CD4-positive, CD25-positive, alpha-beta regulatory T cell (primary cell): ENCODE results near the gene GPATCH2L. TPM values are rescaled to one million over a fixed set of nuclear protein-coding genes. Genes with fewer than 3 reads are reported as not detected.

Source experiments
- ATAC-seq, 2 donors: fragments of 150-1000 bp; cut with Tn5 transposase; one replicate each; pipeline ENCODE4 v1.10.0; 2021; ENCODE audit warnings: low read depth in 2 of 2, moderate number of reproducible peaks in 2 of 2, moderate library complexity in 1 of 2
- DNase-seq, 3 donors: peaks; one replicate each; pipeline versions ENCODE4 v3.0.0 to v3.0.0-alpha.2; 2012 to 2022; ENCODE audit warnings: mixed read lengths in 1 of 3
- H3K27ac ChIP-seq: one replicate; pipeline ENCODE4 v1.7.0; 2013; ENCODE audit warnings: mild to moderate bottlenecking, low read length; ENCODE audit not compliant: insufficient read depth, poor library complexity, severe bottlenecking
- H3K27me3 ChIP-seq: one replicate; pipeline ENCODE4 v1.7.0; 2013; ENCODE audit warnings: low read length; ENCODE audit not compliant: control insufficient read depth, insufficient read depth
- H3K36me3 ChIP-seq: one replicate; pipeline ENCODE4 v1.7.0; 2013; ENCODE audit warnings: mild to moderate bottlenecking, low read length, moderate library complexity; ENCODE audit not compliant: control insufficient read depth, insufficient read depth
- H3K4me1 ChIP-seq: 2 replicates; pipeline ENCODE4 v1.7.0; 2013; ENCODE audit warnings: mild to moderate bottlenecking, low read length; ENCODE audit not compliant: insufficient read depth, control insufficient read depth, poor library complexity, severe bottlenecking
- H3K4me3 ChIP-seq: one replicate; pipeline ENCODE4 v1.7.0; 2013; ENCODE audit warnings: low read depth, mild to moderate bottlenecking, low read length, moderate library complexity
- H3K9me3 ChIP-seq, 2 experiments: 1 replicate in 1 of 2; 2 replicates in 1 of 2; pipeline ENCODE4 v1.7.0; 2013; ENCODE audit warnings: low read length in 2 of 2, mild to moderate bottlenecking in 1 of 2, moderate library complexity in 1 of 2; ENCODE audit not compliant: control insufficient read depth in 2 of 2
- H3K27ac Mint-ChIP-seq, 3 donors: one replicate each; pipeline ENCODE4 v1.8.0; 2020 to 2022; ENCODE audit warnings: mild to moderate bottlenecking in 3 of 3, mixed read lengths in 3 of 3, moderate library complexity in 2 of 3
- H3K27me3 Mint-ChIP-seq: one replicate; pipeline ENCODE4 v1.8.0; 2022; ENCODE audit warnings: mild to moderate bottlenecking, mixed read lengths
- H3K36me3 Mint-ChIP-seq: one replicate; pipeline ENCODE4 v1.8.0; 2020; ENCODE audit warnings: mixed read lengths
- H3K4me1 Mint-ChIP-seq, 4 donors: one replicate each; pipeline ENCODE4 v1.8.0; 2020 to 2022; ENCODE audit warnings: mixed read lengths in 4 of 4, mild to moderate bottlenecking in 1 of 4
- H3K4me3 Mint-ChIP-seq, 4 donors: one replicate each; pipeline ENCODE4 v1.8.0; 2020 to 2022; ENCODE audit warnings: mild to moderate bottlenecking in 4 of 4, mixed read lengths in 4 of 4, moderate library complexity in 3 of 4
- H3K9me3 Mint-ChIP-seq, 7 donors: one replicate each; pipeline ENCODE4 v1.8.0; 2020 to 2022; ENCODE audit warnings: mixed read lengths in 7 of 7, mild to moderate bottlenecking in 3 of 7, moderate library complexity in 2 of 7
- polyA plus RNA-seq, 4 donors: library from polyadenylated mRNA; unstranded; fragments of 300-500 nt; fragmentation: Illumina TruSeq; gene quantifications; one replicate each; pipeline ENCODE4 v1.2.3, GENCODE V29; 2021
- total RNA-seq: library from RNA; stranded (reverse); gene quantifications from one replicate; pipeline ENCODE4 v1.2.3, GENCODE V29; 2022

The GPATCH2L gene
- total and polyA plus RNA-seq, 5 donors from 2014 or later = 8.7 to 99.9 (median 12.4) TPM

GRCh38 chr14:76208340-76208739 is 56.6 kb downstream of the GPATCH2L start:
- no peaks in the 10 kb centered on the region for H3K27me3 ChIP-seq
- Mint-ChIP-seq H3K36me3 (peaks cover 18% of the 10 kb centered on the region), H3K4me3 (no peak overlapping the region), H3K27me3 (no peaks in the 10 kb centered on the region), H3K27ac (peak overlapping the region in 1 of 3 donors; percentile 65), H3K4me1 (peaks cover 0 to 5% (median 2%) of the 10 kb centered on the region in 4 donors), H3K9me3 (peaks cover 0 to 7% (median 2%) of the 10 kb centered on the region in 7 donors)
- H3K9me3 ChIP-seq = no peaks in the 10 kb centered on the region
- DNase-seq (no peak), ATAC-seq (no peak)
- no peaks in the 10 kb centered on the region for H3K4me1 ChIP-seq
- H3K27ac ChIP-seq = no peak overlapping the region
- H3K4me3 ChIP-seq = no peak overlapping the region
- H3K36me3 ChIP-seq = peaks cover 2% of the 10 kb centered on the region

DNA sequence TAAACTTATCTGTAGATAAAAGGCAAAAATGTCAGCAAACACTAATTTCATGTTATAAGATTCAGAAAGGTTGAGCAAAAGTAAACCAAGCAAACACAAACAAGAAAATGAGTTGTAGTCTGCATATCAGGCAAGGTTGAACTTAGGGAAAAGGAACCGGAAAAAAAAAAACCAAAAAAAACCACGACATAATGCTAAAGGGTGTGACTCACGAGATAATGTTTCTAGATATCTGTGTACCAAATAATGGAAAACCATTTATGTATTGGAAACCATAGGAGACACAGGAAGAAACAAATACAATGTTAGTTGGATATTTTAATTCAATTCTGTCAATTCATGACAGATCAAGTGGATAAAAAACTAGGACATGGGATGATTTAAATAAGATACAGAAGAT is 60.5 kb downstream of the GPATCH2L start:
- ATAC-seq (no peak), DNase-seq (no peak)
- H3K36me3 ChIP-seq = no peaks in the 10 kb centered on the region
- Mint-ChIP-seq H3K4me3 (no peak overlapping the region), H3K36me3 (peaks cover 4% of the 10 kb centered on the region), H3K4me1 (peaks cover 0 to 5% (median under 1%) of the 10 kb centered on the region in 4 donors), H3K27ac (no peak overlapping the region), H3K9me3 (peaks cover 0 to 7% (median 2%) of the 10 kb centered on the region in 7 donors), H3K27me3 (no peaks in the 10 kb centered on the region)
- H3K27ac ChIP-seq = no peak overlapping the region
- H3K9me3 ChIP-seq = no peaks in the 10 kb centered on the region
- H3K27me3 ChIP-seq = no peaks in the 10 kb centered on the region
- no peak overlapping the region for H3K4me3 ChIP-seq
- no peaks in the 10 kb centered on the region for H3K4me1 ChIP-seq

- ATAC-seq (no peak), DNase-seq (no peak)
- Mint-ChIP-seq H3K36me3 (no peaks in the 10 kb centered on the region), H3K4me3 (no peak overlapping the region), H3K27me3 (no peaks in the 10 kb centered on the region), H3K4me1 (peaks cover 0 to 4% (median 0%) of the 10 kb centered on the region in 4 donors), H3K9me3 (peaks cover 0 to 9% (median 2%) of the 10 kb centered on the region in 7 donors), H3K27ac (no peak overlapping the region)
- H3K4me3 ChIP-seq = no peak overlapping the region
- H3K27ac ChIP-seq = no peak overlapping the region
- no peaks in the 10 kb centered on the region for H3K36me3 ChIP-seq
- H3K27me3 ChIP-seq = no peaks in the 10 kb centered on the region
- H3K9me3 ChIP-seq = no peaks in the 10 kb centered on the region
- no peaks in the 10 kb centered on the region for H3K4me1 ChIP-seq
Measured at GRCh38 chr14:76217179-76217578, 65.5 kb downstream of the GPATCH2L start.

DNA sequence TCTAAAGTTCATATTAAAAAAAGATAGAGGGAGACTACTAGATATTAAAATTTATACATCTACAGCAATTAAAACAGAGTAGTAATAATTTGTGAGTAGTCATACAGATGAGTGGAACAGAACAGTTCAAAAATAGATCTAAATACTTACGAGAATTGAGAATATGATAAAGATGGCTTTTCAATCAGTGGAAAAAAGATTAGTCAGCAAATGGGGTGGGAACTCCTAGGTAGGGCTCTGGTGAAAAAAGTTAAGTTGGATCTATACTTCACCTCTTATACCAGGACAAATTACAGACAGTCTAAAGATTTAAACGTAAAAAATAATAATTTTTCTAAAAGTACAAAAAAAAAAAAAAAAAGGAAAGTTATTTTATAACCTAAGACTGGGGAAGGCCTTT is 66.9 kb downstream of the GPATCH2L start:
- H3K4me3 Mint-ChIP-seq = no peak overlapping the region
- Histone ChIP-seq H3K9me3 (no peaks in the 10 kb centered on the region), H3K4me1 (no peaks in the 10 kb centered on the region), H3K36me3 (no peaks in the 10 kb centered on the region), H3K27ac (no peak overlapping the region), H3K4me3 (no peak overlapping the region), H3K27me3 (no peaks in the 10 kb centered on the region)
- DNase-seq (no peak), ATAC-seq (no peak)
- H3K36me3 Mint-ChIP-seq = no peaks in the 10 kb centered on the region
- H3K27me3 Mint-ChIP-seq = no peaks in the 10 kb centered on the region
- peaks cover 0 to 8% (median 2%) of the 10 kb centered on the region in 7 donors for H3K9me3 Mint-ChIP-seq
- H3K27ac Mint-ChIP-seq = no peak overlapping the region
- no peaks in the 10 kb centered on the region for H3K4me1 Mint-ChIP-seq

GRCh38 chr14:76219873-76220272 is 68.2 kb downstream of the GPATCH2L start:
- no peaks in the 10 kb centered on the region for H3K27me3 Mint-ChIP-seq
- ATAC-seq = no peak

GRCh38 chr14:76227450-76228050 is 75.8 kb downstream of the GPATCH2L start:
- Mint-ChIP-seq H3K4me1 (no peaks in the 10 kb centered on the region), H3K4me3 (no peak overlapping the region), H3K27me3 (no peaks in the 10 kb centered on the region), H3K9me3 (peaks cover 0 to 8% (median 2%) of the 10 kb centered on the region in 7 donors), H3K27ac (peak overlapping the region in 1 of 3 donors; percentile 7), H3K36me3 (peaks cover 5% of the 10 kb centered on the region)
- no peak overlapping the region for H3K4me3 ChIP-seq
- H3K27ac ChIP-seq = no peak overlapping the region
- no peaks in the 10 kb centered on the region for H3K36me3 ChIP-seq
- H3K4me1 ChIP-seq = no peaks in the 10 kb centered on the region
- H3K27me3 ChIP-seq = no peaks in the 10 kb centered on the region
- ATAC-seq = no peak
- peaks cover 0 to 3% of the 10 kb centered on the region in 2 experiments for H3K9me3 ChIP-seq
- DNase-seq = no peak

More at GRCh38 chr14:76219873-76220272, 68.2 kb downstream of the GPATCH2L start:
- Histone ChIP-seq H3K27me3 (no peaks in the 10 kb centered on the region), H3K4me1 (no peaks in the 10 kb centered on the region), H3K36me3 (no peaks in the 10 kb centered on the region), H3K27ac (no peak overlapping the region), H3K4me3 (no peak overlapping the region), H3K9me3 (peaks cover 0 to 3% of the 10 kb centered on the region in 2 experiments)
- peaks cover 0 to 10% (median 5%) of the 10 kb centered on the region in 7 donors for H3K9me3 Mint-ChIP-seq
- no peak for DNase-seq
- no peaks in the 10 kb centered on the region for H3K4me1 Mint-ChIP-seq
- H3K4me3 Mint-ChIP-seq = no peak overlapping the region
- H3K36me3 Mint-ChIP-seq = no peaks in the 10 kb centered on the region
- H3K27ac Mint-ChIP-seq = no peak overlapping the region

GRCh38 chr14:76228138-76228537 is 76.4 kb downstream of the GPATCH2L start:
- peaks cover 0 to 8% (median 2%) of the 10 kb centered on the region in 7 donors for H3K9me3 Mint-ChIP-seq
- ATAC-seq = no peak
- H3K27ac ChIP-seq = no peak overlapping the region
- peaks cover 0 to 3% of the 10 kb centered on the region in 2 experiments for H3K9me3 ChIP-seq
- no peak for DNase-seq
- H3K27me3 ChIP-seq = no peaks in the 10 kb centered on the region
- H3K27ac Mint-ChIP-seq = peak overlapping the region in 1 of 3 donors; percentile 7
- no peak overlapping the region for H3K4me3 ChIP-seq
- no peaks in the 10 kb centered on the region for H3K27me3 Mint-ChIP-seq
- no peak overlapping the region for H3K4me3 Mint-ChIP-seq
- no peaks in the 10 kb centered on the region for H3K4me1 ChIP-seq
- no peaks in the 10 kb centered on the region for H3K36me3 ChIP-seq
- no peaks in the 10 kb centered on the region for H3K4me1 Mint-ChIP-seq
- peaks cover 5% of the 10 kb centered on the region for H3K36me3 Mint-ChIP-seq

DNA sequence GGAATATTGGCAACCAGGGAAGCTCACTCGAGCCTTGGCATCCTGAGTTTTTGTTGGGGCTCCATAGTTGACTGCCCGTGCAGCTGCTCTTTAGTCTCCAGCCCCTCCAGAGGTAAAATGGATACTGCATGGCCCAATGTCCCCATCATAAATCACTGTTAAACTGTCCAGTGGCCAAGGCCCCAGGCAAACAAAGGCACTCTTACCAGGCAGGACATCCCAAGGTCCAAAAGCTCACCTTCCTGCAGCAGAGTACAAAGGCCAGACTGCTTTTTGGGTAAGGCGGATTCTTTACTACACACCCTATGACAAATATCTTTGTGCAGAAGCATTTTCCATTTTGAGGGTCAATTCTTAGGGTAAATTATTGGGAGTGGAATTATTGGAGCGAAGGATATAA is 81.1 kb downstream of the GPATCH2L start:
- Histone ChIP-seq H3K4me1 (no peaks in the 10 kb centered on the region), H3K27ac (no peak overlapping the region), H3K27me3 (no peaks in the 10 kb centered on the region), H3K9me3 (no peaks in the 10 kb centered on the region), H3K36me3 (no peaks in the 10 kb centered on the region), H3K4me3 (no peak overlapping the region)
- Mint-ChIP-seq H3K9me3 (peaks cover 0 to 4% (median 0%) of the 10 kb centered on the region in 7 donors), H3K4me1 (no peaks in the 10 kb centered on the region), H3K27me3 (no peaks in the 10 kb centered on the region), H3K4me3 (no peak overlapping the region), H3K27ac (no peak overlapping the region), H3K36me3 (peaks cover 16% of the 10 kb centered on the region)
- ATAC-seq (no peak), DNase-seq (no peak)
